GM12878 (cell line): Measurements from ENCODE around the gene ANO9.

ENCODE experiments used
- IKZF2 ChIP-seq, 2 experiments: fragments of 450-650 bp; IDR thresholded peaks; 2 replicates each; pipeline ENCODE4 v1.6.1; 2017; ENCODE audit warnings: mild to moderate bottlenecking in 2 of 2, moderate library complexity in 2 of 2
- JUNB ChIP-seq: IDR thresholded peaks from 2 replicates; pipeline ENCODE4 v1.6.1; 2016; ENCODE audit warnings: antibody characterized with exemption, mild to moderate bottlenecking
- KAT2A ChIP-seq: conservative IDR thresholded peaks from 2 replicates; pipeline ENCODE4 v1.6.1; 2011; ENCODE audit warnings: low read depth, low read length; ENCODE audit not compliant: control insufficient read depth
- MYC ChIP-seq: IDR thresholded peaks from 2 replicates; pipeline ENCODE4 v1.6.1; 2011; ENCODE audit warnings: mild to moderate bottlenecking, low read length, moderate library complexity, inconsistent platforms; ENCODE audit not compliant: insufficient read depth, insufficient replicate concordance, insufficient read length, severe bottlenecking
- NFYB ChIP-seq: IDR thresholded peaks from 2 replicates; pipeline ENCODE4 v1.6.1; 2011; ENCODE audit warnings: low read depth, mild to moderate bottlenecking, low read length, improper control_type of control experiment, moderate library complexity; ENCODE audit not compliant: insufficient read depth
- NR2F1 ChIP-seq: fragments of 450-650 bp; conservative IDR thresholded peaks from 2 replicates; pipeline ENCODE4 v1.6.1; 2017; ENCODE audit warnings: mild to moderate bottlenecking
- POLR2AphosphoS5 ChIP-seq: IDR thresholded peaks from 2 replicates; pipeline ENCODE4 v1.6.1; 2011; ENCODE audit warnings: mild to moderate bottlenecking, low read length, inconsistent platforms
- PRDM15 ChIP-seq: fragments of 450-650 bp; formaldehyde crosslinking; IDR thresholded peaks from 2 replicates; pipeline ENCODE4 v1.4.0; 2020; ENCODE audit warnings: mild to moderate bottlenecking, moderate library complexity
- SMARCA5 ChIP-seq: fragments of 450-650 bp; IDR thresholded peaks from 2 replicates; pipeline ENCODE4 v1.6.1; 2017; ENCODE audit warnings: mild to moderate bottlenecking
- STAT1 ChIP-seq: fragments of 450-650 bp; conservative IDR thresholded peaks from 2 replicates; pipeline ENCODE4 v1.6.1; 2014; ENCODE audit warnings: antibody characterized with exemption, mild to moderate bottlenecking
- STAT3 ChIP-seq: IDR thresholded peaks from 2 replicates; pipeline ENCODE4 v1.6.1; 2011; ENCODE audit warnings: low read depth, low read length, improper control_type of control experiment
- YY1 ChIP-seq: IDR thresholded peaks from 2 replicates; pipeline ENCODE4 v1.6.1; 2011; ENCODE audit warnings: low read depth, mild to moderate bottlenecking, low read length
- TF ChIP-seq, protein P1 (sequence below), 3 experiments: IDR thresholded peaks in 2 of 3; conservative IDR thresholded peaks in 1 of 3; 2 replicates each; pipeline ENCODE4 v1.5.1; 2011; ENCODE audit warnings: low read depth in 3 of 3, low read length in 3 of 3, mild to moderate bottlenecking in 3 of 3, control low read depth in 2 of 3, moderate library complexity in 2 of 3, inconsistent platforms in 1 of 3, mixed read lengths in 1 of 3; ENCODE audit not compliant: control insufficient read depth in 2 of 3, insufficient read depth in 1 of 3; ENCODE audit errors: extremely low read depth in 1 of 3
- TF ChIP-seq, protein P2 (sequence below): fragments of 450-650 bp; IDR thresholded peaks from 2 replicates; pipeline ENCODE4 v1.6.1; 2017; ENCODE audit warnings: antibody characterized with exemption, mild to moderate bottlenecking, moderate library complexity

DNA sequence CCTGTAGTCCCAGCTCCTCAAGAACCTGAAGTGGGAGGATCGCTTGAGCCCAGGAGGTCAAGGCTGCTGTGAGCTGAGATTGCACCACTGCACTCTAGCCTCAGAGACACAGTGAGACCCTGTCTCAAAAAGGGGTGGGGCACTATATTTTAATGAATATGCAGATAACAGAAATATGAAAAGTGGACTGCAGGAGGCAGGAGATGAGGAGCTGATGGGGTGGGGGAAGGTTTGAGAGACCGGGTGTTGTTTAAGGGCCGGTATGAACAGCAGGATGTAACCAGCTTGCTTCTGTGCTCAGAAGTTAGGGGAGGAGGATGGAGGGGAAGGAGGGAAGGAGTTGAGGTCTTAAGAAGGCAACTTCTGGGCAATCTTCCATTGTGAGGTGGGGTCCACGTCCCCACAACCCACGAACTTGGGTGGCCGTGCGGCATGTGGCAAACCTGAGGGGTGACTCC lies 73.8 kb downstream of the ANO9 start:
- no peak for TF ChIP-seq STAT1
- TF ChIP-seq POLR2AphosphoS5 = no peak
- TF ChIP-seq SMARCA5 = no peak
- TF ChIP-seq NR2F1 = no peak
- no peak for TF ChIP-seq JUNB
- TF ChIP-seq, protein P1, sequence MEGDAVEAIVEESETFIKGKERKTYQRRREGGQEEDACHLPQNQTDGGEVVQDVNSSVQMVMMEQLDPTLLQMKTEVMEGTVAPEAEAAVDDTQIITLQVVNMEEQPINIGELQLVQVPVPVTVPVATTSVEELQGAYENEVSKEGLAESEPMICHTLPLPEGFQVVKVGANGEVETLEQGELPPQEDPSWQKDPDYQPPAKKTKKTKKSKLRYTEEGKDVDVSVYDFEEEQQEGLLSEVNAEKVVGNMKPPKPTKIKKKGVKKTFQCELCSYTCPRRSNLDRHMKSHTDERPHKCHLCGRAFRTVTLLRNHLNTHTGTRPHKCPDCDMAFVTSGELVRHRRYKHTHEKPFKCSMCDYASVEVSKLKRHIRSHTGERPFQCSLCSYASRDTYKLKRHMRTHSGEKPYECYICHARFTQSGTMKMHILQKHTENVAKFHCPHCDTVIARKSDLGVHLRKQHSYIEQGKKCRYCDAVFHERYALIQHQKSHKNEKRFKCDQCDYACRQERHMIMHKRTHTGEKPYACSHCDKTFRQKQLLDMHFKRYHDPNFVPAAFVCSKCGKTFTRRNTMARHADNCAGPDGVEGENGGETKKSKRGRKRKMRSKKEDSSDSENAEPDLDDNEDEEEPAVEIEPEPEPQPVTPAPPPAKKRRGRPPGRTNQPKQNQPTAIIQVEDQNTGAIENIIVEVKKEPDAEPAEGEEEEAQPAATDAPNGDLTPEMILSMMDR (IDR thresholded peaks at IDR 0.05 in 2 of 3, conservative IDR thresholded peaks at IDR 0.05 in 1 of 3; ENCODE audit: control insufficient read depth in 2 of 3, extremely low read depth in 1 of 3, insufficient read depth in 1 of 3, low read depth in 3 of 3, low read length in 3 of 3) = no peak
- no peak for TF ChIP-seq MYC
- no peak for TF ChIP-seq STAT3
- no peak for TF ChIP-seq PRDM15 (CRISPR knock-in tag)
- TF ChIP-seq KAT2A = no peak
- TF ChIP-seq, protein P2, sequence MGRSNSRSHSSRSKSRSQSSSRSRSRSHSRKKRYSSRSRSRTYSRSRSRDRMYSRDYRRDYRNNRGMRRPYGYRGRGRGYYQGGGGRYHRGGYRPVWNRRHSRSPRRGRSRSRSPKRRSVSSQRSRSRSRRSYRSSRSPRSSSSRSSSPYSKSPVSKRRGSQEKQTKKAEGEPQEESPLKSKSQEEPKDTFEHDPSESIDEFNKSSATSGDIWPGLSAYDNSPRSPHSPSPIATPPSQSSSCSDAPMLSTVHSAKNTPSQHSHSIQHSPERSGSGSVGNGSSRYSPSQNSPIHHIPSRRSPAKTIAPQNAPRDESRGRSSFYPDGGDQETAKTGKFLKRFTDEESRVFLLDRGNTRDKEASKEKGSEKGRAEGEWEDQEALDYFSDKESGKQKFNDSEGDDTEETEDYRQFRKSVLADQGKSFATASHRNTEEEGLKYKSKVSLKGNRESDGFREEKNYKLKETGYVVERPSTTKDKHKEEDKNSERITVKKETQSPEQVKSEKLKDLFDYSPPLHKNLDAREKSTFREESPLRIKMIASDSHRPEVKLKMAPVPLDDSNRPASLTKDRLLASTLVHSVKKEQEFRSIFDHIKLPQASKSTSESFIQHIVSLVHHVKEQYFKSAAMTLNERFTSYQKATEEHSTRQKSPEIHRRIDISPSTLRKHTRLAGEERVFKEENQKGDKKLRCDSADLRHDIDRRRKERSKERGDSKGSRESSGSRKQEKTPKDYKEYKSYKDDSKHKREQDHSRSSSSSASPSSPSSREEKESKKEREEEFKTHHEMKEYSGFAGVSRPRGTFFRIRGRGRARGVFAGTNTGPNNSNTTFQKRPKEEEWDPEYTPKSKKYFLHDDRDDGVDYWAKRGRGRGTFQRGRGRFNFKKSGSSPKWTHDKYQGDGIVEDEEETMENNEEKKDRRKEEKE = no peak
- TF ChIP-seq IKZF2 (IDR thresholded peaks at IDR 0.05) = no peak
- TF ChIP-seq YY1 = no peak
- no peak for TF ChIP-seq NFYB
